Subcutaneous abdominal adipose tissue (tissue), 5 donors: ENCODE data around the gene DNHD1.
A peak's percentile ranks its signal among the peaks of the same experiment; 100 is the strongest.

Source experiments
- H3K27ac ChIP-seq: one replicate; pipeline ENCODE4 v1.7.0; 2013; ENCODE audit warnings: low read depth, mild to moderate bottlenecking, inconsistent platforms, low read length, moderate library complexity
- H3K27me3 ChIP-seq, 5 donors: one replicate each; pipeline ENCODE4 v1.7.0; 2013; ENCODE audit warnings: low read length in 5 of 5, inconsistent platforms in 1 of 5; ENCODE audit not compliant: control insufficient read depth in 5 of 5, insufficient read depth in 4 of 5
- H3K36me3 ChIP-seq, 5 donors: one replicate each; pipeline ENCODE4 v1.7.0; 2013; ENCODE audit warnings: low read length in 5 of 5; ENCODE audit not compliant: control insufficient read depth in 5 of 5, insufficient read depth in 5 of 5
- H3K4me1 ChIP-seq, 5 donors: one replicate each; pipeline ENCODE4 v1.7.0; 2013; ENCODE audit warnings: low read length in 5 of 5, mild to moderate bottlenecking in 3 of 5, moderate library complexity in 1 of 5; ENCODE audit not compliant: control insufficient read depth in 5 of 5, insufficient read depth in 5 of 5
- H3K4me3 ChIP-seq, 5 donors: one replicate each; pipeline ENCODE4 v1.7.0; 2013; ENCODE audit warnings: low read length in 5 of 5, low read depth in 1 of 5
- H3K9ac ChIP-seq, 5 donors: one replicate each; pipeline ENCODE4 v1.7.0; 2013; ENCODE audit warnings: low read length in 5 of 5, mild to moderate bottlenecking in 4 of 5, moderate library complexity in 3 of 5
- H3K9me3 ChIP-seq, 5 donors: one replicate each; pipeline ENCODE4 v1.7.0; 2013; ENCODE audit warnings: low read length in 5 of 5; ENCODE audit not compliant: control insufficient read depth in 5 of 5
- donor health status: healthy.
- donor health status: healthy.
- donor health status: healthy.
- donor health status: healthy.
- donor health status: healthy.

Gene DNHD1

DNA sequence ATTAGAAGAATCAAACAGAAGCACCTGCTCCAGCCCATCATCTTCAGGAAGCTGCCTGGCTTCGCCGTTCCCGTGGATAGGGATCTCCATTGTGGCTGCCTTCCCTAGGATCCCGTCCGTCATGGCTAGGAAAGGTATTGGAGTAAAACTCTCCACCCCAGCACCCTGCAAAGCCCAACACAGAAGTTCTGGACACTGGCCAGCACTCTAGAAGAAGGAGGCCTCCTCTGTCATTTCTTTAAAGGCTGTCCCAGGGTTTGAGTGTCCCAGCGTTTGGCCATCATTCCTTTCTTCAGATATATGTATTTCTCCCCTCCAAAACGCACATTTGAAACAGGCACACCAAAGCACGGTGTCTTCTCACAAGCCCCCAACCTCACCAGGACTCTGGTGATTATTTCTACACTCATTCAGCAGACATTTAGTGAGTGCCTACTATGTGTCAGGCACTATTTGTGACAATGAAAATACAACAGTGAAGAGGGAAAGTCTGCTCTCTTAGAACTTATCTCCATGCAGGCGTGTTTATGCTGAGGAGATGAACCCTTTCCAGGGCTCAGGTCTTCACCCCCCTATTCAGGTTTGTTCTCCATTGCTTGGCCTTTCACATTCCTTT is 16.7 kb upstream of the DNHD1 start:
- H3K36me3 ChIP-seq = peaks cover 14 to 56% (median 48%) of the 10 kb centered on the region in 5 donors
- H3K27me3 ChIP-seq = no peaks in the 10 kb centered on the region
- peak overlapping the region; percentile 57 to 97 (median 94) for H3K9ac ChIP-seq
- no peaks in the 10 kb centered on the region for H3K9me3 ChIP-seq
- H3K4me1 ChIP-seq = peaks cover 15 to 39% (median 27%) of the 10 kb centered on the region in 5 donors
- peak overlapping the region; percentile 90 for H3K27ac ChIP-seq
- peak overlapping the region; percentile 79 to 93 (median 87) for H3K4me3 ChIP-seq

DNA sequence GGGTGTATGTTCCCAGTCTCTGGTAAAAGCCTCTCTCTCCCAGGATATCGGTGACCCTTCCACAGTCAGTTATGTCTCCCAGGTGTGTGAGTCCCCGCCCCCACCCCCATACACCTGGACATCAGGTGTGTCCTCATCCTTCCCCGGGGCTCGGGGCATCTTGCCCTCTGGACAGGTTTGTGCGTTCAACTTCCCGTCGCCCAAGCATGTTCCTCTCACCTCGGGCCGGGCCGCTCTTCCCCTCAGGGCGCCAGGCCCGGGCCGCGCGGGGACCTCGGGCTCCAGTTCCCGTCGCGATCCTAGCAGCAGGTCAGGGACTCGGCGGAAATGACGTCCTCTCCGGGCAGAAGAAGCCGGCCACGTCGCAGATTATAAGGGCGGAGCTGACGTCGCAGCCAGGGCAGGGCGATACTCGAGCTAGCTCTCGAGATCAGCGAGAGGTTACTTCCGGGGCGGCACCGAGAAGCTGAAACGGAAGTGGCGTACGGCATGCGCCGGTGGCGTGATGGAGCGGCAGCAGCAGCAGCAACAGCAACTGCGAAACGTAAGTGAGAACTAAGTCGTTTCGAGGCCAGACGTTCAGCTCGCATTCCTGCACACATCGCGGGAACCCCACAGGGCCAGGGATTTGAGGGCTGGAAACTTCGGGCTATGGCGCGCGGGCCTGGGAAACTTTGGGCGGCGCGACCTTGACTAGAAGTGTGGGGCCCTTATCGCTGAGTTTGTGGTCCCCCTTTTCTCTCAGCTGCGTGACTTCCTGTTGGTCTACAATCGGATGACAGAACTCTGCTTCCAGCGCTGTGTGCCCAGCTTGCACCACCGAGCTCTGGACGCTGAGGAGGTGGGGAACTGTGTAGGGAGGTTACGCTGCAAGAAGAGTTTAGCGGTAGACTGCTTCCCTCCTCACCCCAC is 15.8 kb upstream of the DNHD1 start, which contains the start of the genes ARFIP2 and TIMM10B:
TSS of gene ARFIP2 (minus strand) at position 320 of the 912 bp plus-strand sequence. CDS start 910 bp downstream, outside the sequence.
TSS of gene TIMM10B (plus strand) at position 490 of the 912 bp plus-strand sequence. CDS start at position 506, 16 bp downstream.
- Histone ChIP-seq H3K27ac (peak within 1 kb of the TSS; percentile 90), H3K27me3 (no peaks in the 10 kb centered on the region), H3K4me1 (peaks cover 15 to 36% (median 25%) of the 10 kb centered on the region in 5 donors), H3K4me3 (peak within 1 kb of the TSS; percentile 79 to 96 (median 87)), H3K9ac (peak within 1 kb of the TSS; percentile 69 to 97 (median 94)), H3K36me3 (peaks cover 22 to 63% (median 57%) of the 10 kb centered on the region in 5 donors), H3K9me3 (no peaks in the 10 kb centered on the region)

DNA sequence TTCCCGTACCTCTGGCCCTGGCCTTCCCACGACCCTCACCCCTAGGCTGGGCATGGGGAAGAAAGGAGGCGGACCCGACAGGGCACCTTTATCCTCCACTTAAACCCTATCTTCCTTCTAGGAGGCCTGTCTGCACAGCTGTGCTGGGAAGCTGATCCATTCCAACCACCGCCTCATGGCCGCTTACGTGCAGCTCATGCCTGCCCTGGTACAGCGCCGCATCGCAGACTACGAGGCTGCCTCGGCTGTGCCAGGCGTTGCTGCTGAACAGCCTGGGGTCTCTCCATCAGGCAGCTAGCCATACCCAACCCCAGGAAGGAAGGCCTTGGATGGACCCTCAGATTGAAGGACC is 15.2 kb upstream of the DNHD1 start:
- Histone ChIP-seq H3K27me3 (no peaks in the 10 kb centered on the region), H3K4me1 (peaks cover 15 to 36% (median 25%) of the 10 kb centered on the region in 5 donors), H3K27ac (peak overlapping the region; percentile 90), H3K36me3 (peaks cover 28 to 63% (median 58%) of the 10 kb centered on the region in 5 donors), H3K4me3 (peak overlapping the region; percentile 79 to 96 (median 87)), H3K9me3 (no peaks in the 10 kb centered on the region), H3K9ac (peak overlapping the region; percentile 69 to 94 (median 84))

DNA sequence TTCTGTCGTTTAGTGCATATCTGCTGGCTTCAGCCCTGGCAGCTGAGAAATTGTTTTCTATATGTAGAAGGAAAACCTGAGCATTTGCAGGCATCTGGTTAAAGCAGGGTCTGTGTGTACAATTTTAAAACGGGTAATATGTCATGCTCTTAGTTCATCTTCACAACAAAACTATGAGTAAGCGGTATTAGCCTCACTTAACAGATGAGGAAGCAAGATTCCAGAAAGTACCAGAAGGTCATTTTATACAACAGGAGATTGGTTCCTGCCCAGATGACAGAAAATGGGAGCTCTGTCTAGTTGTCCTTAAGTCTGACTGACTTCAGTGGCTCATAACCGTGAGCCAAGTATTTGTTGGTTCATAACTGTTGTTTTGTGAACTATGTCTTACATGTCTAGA is 14.6 kb upstream of the DNHD1 start:
- Histone ChIP-seq H3K27ac (peak overlapping the region; percentile 90), H3K4me3 (peak overlapping the region; percentile 79 to 96 (median 87)), H3K36me3 (peaks cover 33 to 59% (median 55%) of the 10 kb centered on the region in 5 donors), H3K27me3 (no peaks in the 10 kb centered on the region), H3K4me1 (peaks cover 15 to 36% (median 25%) of the 10 kb centered on the region in 5 donors), H3K9ac (peak overlapping the region in 4 of 5 donors; percentile 69 to 94 (median 80)), H3K9me3 (no peaks in the 10 kb centered on the region)

DNA sequence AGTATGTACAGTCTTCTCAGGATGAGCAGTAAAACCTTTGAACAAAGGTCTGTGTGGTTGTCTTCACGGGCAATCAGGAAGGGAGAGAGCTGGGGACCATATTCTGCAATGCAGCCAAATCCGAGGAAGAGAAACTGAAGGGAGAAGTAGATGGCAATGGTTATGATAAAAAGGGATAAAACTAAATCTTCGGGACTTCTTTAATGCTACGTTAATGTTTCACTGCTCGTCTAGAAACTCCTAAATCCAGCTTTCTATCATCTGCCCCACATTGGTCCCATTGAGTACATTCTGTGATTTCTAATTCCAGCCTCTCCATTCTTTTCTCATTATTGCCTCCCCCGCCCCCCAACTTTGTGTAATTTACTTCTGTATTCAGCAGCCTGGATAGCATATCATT is 14.1 kb upstream of the DNHD1 start:
- peak overlapping the region; percentile 90 for H3K27ac ChIP-seq
- no peaks in the 10 kb centered on the region for H3K9me3 ChIP-seq
- peaks cover 38 to 57% (median 53%) of the 10 kb centered on the region in 5 donors for H3K36me3 ChIP-seq
- peak overlapping the region in 1 of 5 donors; percentile 5 for H3K4me3 ChIP-seq
- peak overlapping the region in 3 of 5 donors; percentile 69 to 94 (median 76) for H3K9ac ChIP-seq
- H3K27me3 ChIP-seq = no peaks in the 10 kb centered on the region
- peaks cover 15 to 36% (median 25%) of the 10 kb centered on the region in 5 donors for H3K4me1 ChIP-seq

DNA sequence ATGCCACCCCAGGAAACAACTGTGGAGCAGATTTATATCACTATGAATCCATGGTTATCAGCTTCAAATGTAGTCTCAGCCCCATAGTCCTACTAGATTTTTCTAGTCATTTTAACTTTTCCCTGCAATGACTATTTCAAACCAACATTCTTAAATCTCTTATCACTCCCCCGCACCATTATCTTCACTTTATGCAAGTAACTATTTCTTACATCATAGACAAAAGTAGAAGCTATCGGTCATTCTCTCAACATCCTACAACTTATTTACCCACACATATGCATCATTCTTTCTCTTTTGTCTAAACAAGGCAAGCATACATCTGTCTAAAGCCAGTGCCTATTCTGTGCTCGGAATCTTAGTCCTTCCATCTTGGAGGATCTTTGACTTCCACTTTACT is 11.4 kb upstream of the DNHD1 start:
- H3K4me3 ChIP-seq = no peak overlapping the region
- no peak overlapping the region for H3K27ac ChIP-seq
- H3K9me3 ChIP-seq = no peaks in the 10 kb centered on the region
- H3K9ac ChIP-seq = no peak overlapping the region
- H3K27me3 ChIP-seq = no peaks in the 10 kb centered on the region
- peaks cover 40 to 65% (median 56%) of the 10 kb centered on the region in 5 donors for H3K36me3 ChIP-seq
- H3K4me1 ChIP-seq = peaks cover 12 to 24% (median 17%) of the 10 kb centered on the region in 5 donors

DNA sequence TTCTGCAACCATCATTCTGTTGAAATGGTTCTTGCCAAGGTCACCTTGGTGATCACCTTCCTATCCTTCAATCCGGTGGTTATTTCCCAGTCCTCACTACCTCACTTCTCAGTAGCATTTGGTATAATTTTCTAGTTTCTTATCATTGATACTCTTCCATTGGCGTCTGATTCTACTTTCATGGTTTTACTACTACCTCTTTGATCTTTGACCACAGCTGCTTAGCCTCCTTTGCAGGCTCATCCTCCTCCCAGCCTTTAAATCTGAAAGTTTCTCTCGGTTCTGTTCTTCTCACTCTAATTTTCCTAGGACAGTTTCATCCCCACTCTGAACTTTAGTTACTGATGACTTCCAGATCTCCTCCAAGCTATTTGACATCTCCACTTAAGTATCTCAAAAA is 10.8 kb upstream of the DNHD1 start:
- peaks cover 11 to 21% (median 15%) of the 10 kb centered on the region in 5 donors for H3K4me1 ChIP-seq
- H3K27ac ChIP-seq = no peak overlapping the region
- H3K27me3 ChIP-seq = no peaks in the 10 kb centered on the region
- H3K9ac ChIP-seq = no peak overlapping the region
- no peak overlapping the region for H3K4me3 ChIP-seq
- H3K9me3 ChIP-seq = no peaks in the 10 kb centered on the region
- H3K36me3 ChIP-seq = peaks cover 40 to 69% (median 56%) of the 10 kb centered on the region in 5 donors

DNA sequence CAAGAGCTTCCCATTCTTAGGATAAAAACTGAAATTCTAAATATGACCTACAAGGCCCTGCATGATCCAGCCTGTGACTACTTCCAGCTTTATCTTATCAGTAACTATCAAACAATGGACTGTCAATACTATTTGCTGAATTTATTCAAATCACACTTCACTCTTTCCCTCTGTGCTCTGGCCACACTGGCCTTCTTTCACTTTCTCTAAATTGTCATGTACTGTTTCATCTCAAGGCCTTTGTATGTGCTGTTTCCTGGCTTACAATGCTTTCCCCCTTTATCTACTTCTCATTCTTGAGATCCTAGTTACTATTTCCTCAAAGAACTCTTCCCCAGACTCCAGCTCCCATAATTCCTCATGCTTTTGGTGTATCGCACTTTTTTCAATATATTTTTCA is 10.1 kb upstream of the DNHD1 start:
- no peak overlapping the region for H3K27ac ChIP-seq
- H3K36me3 ChIP-seq = peaks cover 40 to 69% (median 56%) of the 10 kb centered on the region in 5 donors
- no peak overlapping the region for H3K4me3 ChIP-seq
- H3K9ac ChIP-seq = no peak overlapping the region
- peaks cover 8 to 17% (median 9%) of the 10 kb centered on the region in 5 donors for H3K4me1 ChIP-seq
- no peaks in the 10 kb centered on the region for H3K9me3 ChIP-seq
- H3K27me3 ChIP-seq = no peaks in the 10 kb centered on the region

DNA sequence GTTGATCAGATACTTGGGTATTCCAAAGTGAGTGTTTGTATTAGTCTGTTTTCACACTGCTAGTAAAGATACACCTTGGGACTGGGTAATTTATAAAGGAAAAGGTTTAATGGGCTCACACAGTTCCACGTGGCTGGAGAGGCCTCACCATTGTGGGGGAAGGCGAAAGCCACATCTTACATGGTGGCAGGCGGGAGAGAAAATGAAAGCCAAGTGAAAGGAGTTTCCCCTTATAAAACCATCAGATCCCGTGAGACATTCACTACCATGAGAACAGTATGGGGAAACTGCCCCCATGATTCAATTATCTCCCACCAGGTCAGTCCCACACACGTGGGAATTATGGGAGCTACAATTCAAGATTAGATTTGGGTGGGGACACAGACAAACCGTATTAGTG is 8.7 kb upstream of the DNHD1 start:
- Histone ChIP-seq H3K9ac (no peak overlapping the region), H3K9me3 (no peaks in the 10 kb centered on the region), H3K27me3 (no peaks in the 10 kb centered on the region), H3K4me1 (peaks cover 0 to 3% (median 0%) of the 10 kb centered on the region in 5 donors), H3K27ac (no peak overlapping the region), H3K4me3 (no peak overlapping the region), H3K36me3 (peaks cover 46 to 67% (median 55%) of the 10 kb centered on the region in 5 donors)
